AG04449 (cell line): ENCODE data around the gene FNDC11.

Source experiments
- CTCF ChIA-PET: fragments of 350-600 bp; formaldehyde crosslinking; extraction: SDS; loops from one replicate; lab custom pipeline; 2021; ENCODE audit warnings: antibody characterized with exemption; lab: Yijun Ruan, JAX
- POLR2A ChIA-PET: fragments of 400-600, 350-600 bp; formaldehyde crosslinking; extraction: SDS; loops from one replicate; lab custom pipeline; 2020; ENCODE audit warnings: antibody characterized with exemption, inconsistent platforms; lab: Yijun Ruan, JAX
- DNase-seq: peaks from one replicate; pipeline ENCODE4 v3.0.0-alpha.2; 2010; ENCODE audit warnings: low read depth, low spot score
- H3K4me3 ChIP-seq: 2 replicates; pipeline ENCODE4 v1.5.1; 2011; ENCODE audit warnings: low read depth, mild to moderate bottlenecking, control low read depth, low read length
- TF ChIP-seq, protein P1 (sequence below): IDR thresholded peaks from one replicate; pipeline ENCODE4 v1.5.1; 2011; ENCODE audit warnings: mild to moderate bottlenecking, moderate library complexity, low read length, control low read depth, inconsistent platforms; ENCODE audit not compliant: insufficient read depth; ENCODE audit errors: missing control alignments

FNDC11 gene

DNA sequence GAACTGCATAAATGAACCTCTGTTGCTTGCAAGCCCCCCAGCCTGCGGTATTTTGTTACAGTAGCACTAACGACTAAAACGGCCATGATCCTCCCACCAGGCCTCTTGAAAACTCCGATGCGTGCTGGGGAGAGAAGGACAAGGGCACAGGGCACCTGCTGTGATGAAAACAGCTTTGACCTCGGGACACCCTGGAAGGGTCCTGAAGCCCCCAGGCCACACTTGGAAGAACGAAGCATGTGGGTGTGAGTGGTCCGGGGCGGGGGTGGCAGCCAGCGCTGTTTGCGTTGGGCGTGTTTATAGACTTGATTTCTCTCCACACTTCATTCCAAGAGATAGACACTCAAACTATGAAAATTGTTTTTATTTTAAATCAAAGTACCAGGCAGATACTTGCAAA is 33.3 kb downstream of the FNDC11 start:
- TF ChIP-seq, protein P1, sequence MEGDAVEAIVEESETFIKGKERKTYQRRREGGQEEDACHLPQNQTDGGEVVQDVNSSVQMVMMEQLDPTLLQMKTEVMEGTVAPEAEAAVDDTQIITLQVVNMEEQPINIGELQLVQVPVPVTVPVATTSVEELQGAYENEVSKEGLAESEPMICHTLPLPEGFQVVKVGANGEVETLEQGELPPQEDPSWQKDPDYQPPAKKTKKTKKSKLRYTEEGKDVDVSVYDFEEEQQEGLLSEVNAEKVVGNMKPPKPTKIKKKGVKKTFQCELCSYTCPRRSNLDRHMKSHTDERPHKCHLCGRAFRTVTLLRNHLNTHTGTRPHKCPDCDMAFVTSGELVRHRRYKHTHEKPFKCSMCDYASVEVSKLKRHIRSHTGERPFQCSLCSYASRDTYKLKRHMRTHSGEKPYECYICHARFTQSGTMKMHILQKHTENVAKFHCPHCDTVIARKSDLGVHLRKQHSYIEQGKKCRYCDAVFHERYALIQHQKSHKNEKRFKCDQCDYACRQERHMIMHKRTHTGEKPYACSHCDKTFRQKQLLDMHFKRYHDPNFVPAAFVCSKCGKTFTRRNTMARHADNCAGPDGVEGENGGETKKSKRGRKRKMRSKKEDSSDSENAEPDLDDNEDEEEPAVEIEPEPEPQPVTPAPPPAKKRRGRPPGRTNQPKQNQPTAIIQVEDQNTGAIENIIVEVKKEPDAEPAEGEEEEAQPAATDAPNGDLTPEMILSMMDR, result no peak
- H3K4me3 ChIP-seq, result no peak overlapping the region
- ChIA-PET POLR2A (no interaction called here), CTCF (no interaction called here)
- DNase-seq, result no peak

DNA sequence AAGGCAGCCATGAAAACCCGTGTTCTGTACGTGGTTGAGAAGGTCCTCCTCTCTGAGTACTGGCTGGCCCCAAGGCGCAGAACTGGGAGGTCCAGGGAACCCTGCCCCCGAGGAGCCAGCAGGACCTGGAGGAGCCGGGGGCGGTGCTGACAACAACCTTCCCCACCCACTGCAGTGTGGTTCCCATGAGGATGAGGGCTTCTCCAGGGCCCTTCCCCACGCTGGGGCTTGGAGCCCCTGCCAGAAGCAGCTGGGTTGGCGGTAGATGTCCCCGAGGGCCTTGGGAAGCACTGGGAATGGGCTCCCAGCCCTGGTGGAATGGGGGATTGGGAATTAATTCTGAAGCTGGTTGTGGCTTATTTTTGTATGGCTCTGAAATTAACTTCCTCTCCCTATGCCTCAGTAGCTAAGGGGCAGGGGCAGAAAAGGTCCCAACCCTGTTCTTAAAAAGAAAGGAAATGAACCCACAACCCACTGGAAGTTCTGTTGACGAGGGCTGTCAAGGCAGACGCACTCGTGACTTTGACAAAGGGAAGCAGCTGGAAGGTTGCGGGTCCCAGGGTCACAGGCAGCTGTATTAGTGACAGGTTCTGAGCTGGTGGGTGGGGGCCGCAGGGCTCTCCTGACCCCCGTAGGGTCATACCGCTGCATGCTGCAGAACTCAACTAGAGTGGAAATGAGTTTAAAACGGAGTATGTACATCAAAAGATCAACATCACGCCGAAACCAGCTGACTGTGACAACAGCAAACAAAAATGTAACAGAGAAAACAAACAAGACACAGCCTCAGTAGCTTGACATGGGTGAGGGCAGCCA is 34.0 kb downstream of the FNDC11 start:
- H3K4me3 ChIP-seq, result no peak overlapping the region
- POLR2A ChIA-PET, result interaction anchor here (1.0 kb wide), 1 partner anchor 14 kb away, joined by 3 read pairs; the partner anchor contains the start of gene HELZ2
- CTCF ChIA-PET, result no interaction called here
- DNase-seq, result no peak
- TF ChIP-seq, protein P1, result no peak

DNA sequence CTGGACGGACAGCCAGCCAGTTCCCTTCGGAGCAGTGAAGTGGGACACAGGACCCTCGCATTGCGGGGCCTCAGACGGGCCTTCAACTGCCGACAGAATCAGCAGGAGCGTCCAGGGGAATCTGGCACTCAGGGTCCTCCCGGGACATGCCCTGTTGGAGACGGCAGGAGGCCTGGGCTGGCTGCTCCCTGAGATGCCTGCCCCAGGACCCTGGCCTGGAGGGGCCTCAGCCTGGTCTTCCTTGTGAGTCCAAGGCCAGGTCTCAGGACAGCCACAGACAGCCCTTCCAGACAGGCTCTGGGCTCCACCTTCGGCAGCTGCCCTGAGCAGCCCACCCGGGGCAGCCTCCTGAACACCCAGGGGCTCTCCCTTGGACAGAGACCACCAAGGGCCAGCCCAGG is 34.7 kb downstream of the FNDC11 start:
- TF ChIP-seq, protein P1, result no peak
- POLR2A ChIA-PET, result interaction anchor here (1.0 kb wide), 1 partner anchor 14 kb away, joined by 3 read pairs; the partner anchor contains the start of gene HELZ2
- no peak overlapping the region for H3K4me3 ChIP-seq
- no peak for DNase-seq
- CTCF ChIA-PET, result no interaction called here

DNA sequence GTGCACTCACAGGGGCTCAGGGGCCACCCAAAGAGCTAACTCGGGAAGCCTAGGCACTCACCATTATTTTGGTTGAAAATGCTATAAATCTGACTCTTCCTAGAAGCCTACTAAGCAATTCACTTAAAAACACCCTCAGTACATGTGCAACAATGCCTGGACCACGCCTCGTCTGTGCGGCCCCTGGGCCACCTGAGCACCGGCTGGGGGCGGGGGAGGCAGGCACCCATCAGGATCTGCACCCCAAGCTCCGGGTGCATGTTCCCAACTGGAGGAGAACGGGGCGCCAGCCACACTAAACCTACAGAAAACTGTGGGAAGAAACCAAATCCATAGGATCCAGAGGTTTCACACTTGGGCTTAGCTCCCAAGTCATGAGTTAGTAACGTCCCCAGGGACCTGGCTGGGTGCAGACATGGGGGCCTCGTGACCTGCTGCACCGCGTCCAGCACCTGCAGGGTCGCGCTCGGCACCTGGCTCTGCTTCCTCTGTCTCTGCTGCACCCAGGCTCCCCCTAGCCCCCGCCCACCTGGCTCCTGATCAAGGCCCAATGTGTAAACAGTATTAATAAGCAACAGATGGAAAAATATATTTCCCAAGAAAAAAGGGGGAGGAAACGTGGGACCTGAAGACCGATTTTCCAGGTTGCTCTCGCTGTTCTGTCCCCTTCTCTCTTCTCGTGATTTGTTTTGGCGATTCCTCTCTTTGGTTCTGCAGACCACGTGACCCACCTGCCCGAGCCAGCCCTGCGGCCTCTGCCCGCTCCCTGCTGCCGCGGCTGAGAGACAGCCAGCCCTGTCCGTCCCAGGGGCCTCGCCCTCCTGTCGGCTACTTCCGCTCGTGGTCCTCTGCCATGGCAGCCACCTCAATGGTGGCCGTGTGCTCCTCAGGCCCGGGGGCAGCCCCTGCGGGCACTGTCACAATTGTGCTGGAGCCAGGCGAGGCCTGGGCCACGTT is 35.6 kb downstream of the FNDC11 start:
- ChIA-PET CTCF (no interaction called here), POLR2A (interaction anchor here (0.7 kb wide), 1 partner anchor 150 kb away, joined by 3 read pairs; the partner anchor contains the start of gene SLC2A4RG)
- H3K4me3 ChIP-seq, result no peak overlapping the region
- no peak for DNase-seq
- TF ChIP-seq, protein P1, result no peak

DNA sequence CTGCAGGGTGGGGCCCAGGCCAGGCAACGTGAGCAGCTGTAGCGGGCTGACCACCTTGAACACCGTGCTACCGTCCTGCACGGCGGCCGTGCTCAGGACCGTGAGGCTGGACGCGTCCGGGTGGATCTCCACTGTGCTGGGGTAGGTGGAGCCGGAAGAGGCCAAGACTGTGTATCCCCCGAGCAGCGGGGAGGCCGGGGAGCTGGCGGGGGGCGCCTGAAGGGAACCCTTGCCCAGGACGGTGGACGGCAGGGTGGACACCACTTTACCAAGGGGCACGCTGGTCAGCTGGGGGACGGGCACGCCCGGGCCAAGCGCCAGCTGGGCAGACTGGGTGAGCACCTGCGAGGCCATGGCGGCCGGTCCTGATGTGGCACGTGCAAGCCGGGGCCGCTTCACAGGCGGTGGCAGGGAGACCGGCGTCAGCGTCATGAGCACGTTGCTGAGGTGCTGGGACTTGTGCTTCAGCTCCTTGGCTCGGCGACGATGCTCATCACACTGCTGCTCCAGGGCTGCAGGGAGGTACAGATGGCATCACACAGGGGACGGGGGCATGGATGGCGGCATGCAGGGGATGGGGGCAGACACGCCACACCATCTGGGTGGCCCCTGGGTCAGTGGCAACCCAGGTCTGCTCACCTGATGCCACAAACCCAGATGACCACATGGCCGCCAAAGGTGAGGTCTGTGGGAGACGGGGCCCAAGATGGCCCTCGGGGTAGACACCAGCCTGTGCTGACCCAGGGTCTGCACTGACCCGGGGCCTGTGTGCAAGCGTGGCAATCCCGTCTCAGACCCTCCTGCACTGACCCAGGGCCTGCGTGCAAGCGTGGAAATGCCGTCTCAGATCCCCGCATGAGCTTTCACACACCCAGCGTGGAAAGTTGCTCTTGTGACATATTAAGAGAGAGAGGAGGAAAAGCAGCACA is 36.5 kb downstream of the FNDC11 start:
- POLR2A ChIA-PET, result no interaction called here
- DNase-seq, result no peak
- CTCF ChIA-PET, result no interaction called here

More for the DNA sequence above, 36.5 kb downstream of the FNDC11 start:
- no peak overlapping the region for H3K4me3 ChIP-seq
- TF ChIP-seq, protein P1, result no peak
